ENCODE results near the gene PTX4.

PTX4 gene

GRCh38 chr16:1458336-1458976, 30.3 kb downstream of the PTX4 start:
- H3K4me3 ChIP-seq (replicated peaks; ENCODE audit: low read depth, low read length) = no peak overlapping the region
- TF ChIP-seq CTCF (IDR thresholded peaks at IDR 0.05; ENCODE audit: low read length, missing control alignments) = no peak
- DNase-seq (ENCODE audit: low read depth) = no peak

- no peak for DNase-seq (ENCODE audit: low read depth)
- no peak for TF ChIP-seq CTCF (IDR thresholded peaks at IDR 0.05; ENCODE audit: low read length, missing control alignments)
- H3K4me3 ChIP-seq (replicated peaks; ENCODE audit: low read depth, low read length) = no peak overlapping the region
Measured at GRCh38 chr16:1457489-1458245, 31.1 kb downstream of the PTX4 start.

- DNase-seq (ENCODE audit: low read depth) = no peak
- H3K4me3 ChIP-seq (replicated peaks; ENCODE audit: low read depth, low read length) = no peak overlapping the region
- TF ChIP-seq CTCF (IDR thresholded peaks at IDR 0.05; ENCODE audit: low read length, missing control alignments) = no peak
Measured at GRCh38 chr16:1456951-1457350, 31.8 kb downstream of the PTX4 start.

- DNase-seq (ENCODE audit: low read depth) = no peak
- no peak for TF ChIP-seq CTCF (IDR thresholded peaks at IDR 0.05; ENCODE audit: low read length, missing control alignments)
- H3K4me3 ChIP-seq (replicated peaks; ENCODE audit: low read depth, low read length) = no peak overlapping the region
Measured at GRCh38 chr16:1455190-1456171, 33.3 kb downstream of the PTX4 start.

GRCh38 chr16:1454561-1454960, 34.2 kb downstream of the PTX4 start:
- no peak overlapping the region for H3K4me3 ChIP-seq (replicated peaks; ENCODE audit: low read depth, low read length)
- no peak for TF ChIP-seq CTCF (IDR thresholded peaks at IDR 0.05; ENCODE audit: low read length, missing control alignments)
- no peak for DNase-seq (ENCODE audit: low read depth)

- TF ChIP-seq CTCF (IDR thresholded peaks at IDR 0.05; ENCODE audit: low read length, missing control alignments) = no peak
- no peak overlapping the region for H3K4me3 ChIP-seq (replicated peaks; ENCODE audit: low read depth, low read length)
- no peak for DNase-seq (ENCODE audit: low read depth)
Measured at GRCh38 chr16:1453316-1453715, 35.4 kb downstream of the PTX4 start.
